H9 (cell line): ENCODE measurements around the gene RASA3. TPM values are rescaled to one million over a fixed set of nuclear protein-coding genes. Genes with fewer than 3 reads are reported as not detected.

ENCODE experiments used
- DNase-seq: peaks from one replicate; pipeline ENCODE4 v3.0.0-alpha.2; 2017
- H2AFZ ChIP-seq: one replicate; pipeline ENCODE4 v1.6.1; 2013; ENCODE audit warnings: mild to moderate bottlenecking, low read length, control low read depth, moderate library complexity
- H2AK5ac ChIP-seq: 2 replicates; pipeline ENCODE4 v1.6.1; 2013; ENCODE audit warnings: low read length, control low read depth, mixed read lengths; ENCODE audit not compliant: insufficient read length
- H2BK120ac ChIP-seq: one replicate; pipeline ENCODE4 v1.6.1; 2013; ENCODE audit warnings: low read depth, mild to moderate bottlenecking, low read length, control low read depth, inconsistent platforms; ENCODE audit not compliant: poor library complexity, severe bottlenecking
- H2BK12ac ChIP-seq: 2 replicates; pipeline ENCODE4 v1.6.1; 2013; ENCODE audit warnings: low read length, control low read depth, mixed read lengths, low read depth; ENCODE audit not compliant: insufficient read length
- H2BK15ac ChIP-seq: 2 replicates; pipeline ENCODE4 v1.6.1; 2013; ENCODE audit warnings: low read depth, low read length, control low read depth
- H2BK20ac ChIP-seq: one replicate; pipeline ENCODE4 v1.6.1; 2013; ENCODE audit warnings: low read depth, mild to moderate bottlenecking, low read length, control low read depth, inconsistent platforms; ENCODE audit not compliant: poor library complexity, severe bottlenecking
- H2BK5ac ChIP-seq: 2 replicates; pipeline ENCODE4 v1.6.1; 2013; ENCODE audit warnings: low read length, control low read depth, mixed read lengths; ENCODE audit not compliant: insufficient read length
- H3K14ac ChIP-seq: 2 replicates; pipeline ENCODE4 v1.6.1; 2013; ENCODE audit warnings: low read length, control low read depth; ENCODE audit not compliant: insufficient read depth
- H3K18ac ChIP-seq: 2 replicates; pipeline ENCODE4 v1.6.1; 2013; ENCODE audit warnings: low read depth, mild to moderate bottlenecking, mixed read lengths, low read length, control low read depth; ENCODE audit not compliant: insufficient read length
- H3K23ac ChIP-seq: 2 replicates; pipeline ENCODE4 v1.6.1; 2013; ENCODE audit warnings: low read length, control low read depth, mixed read lengths, low read depth; ENCODE audit not compliant: insufficient read length
- H3K23me2 ChIP-seq: 2 replicates; pipeline ENCODE4 v1.6.1; 2013; ENCODE audit warnings: low read depth, mild to moderate bottlenecking, mixed read lengths, low read length, control low read depth; ENCODE audit not compliant: insufficient read length, poor library complexity, severe bottlenecking
- H3K27ac ChIP-seq: 2 replicates; pipeline ENCODE4 v1.5.1; 2013; ENCODE audit warnings: low read length, control low read depth, mixed read lengths, low read depth; ENCODE audit not compliant: insufficient read length
- H3K27me3 ChIP-seq: 2 replicates; pipeline ENCODE4 v1.6.1; 2013; ENCODE audit warnings: low read length, control low read depth, inconsistent platforms; ENCODE audit not compliant: insufficient read depth
- H3K4ac ChIP-seq: 2 replicates; pipeline ENCODE4 v1.6.1; 2013; ENCODE audit warnings: low read depth, mild to moderate bottlenecking, control low read depth, inconsistent platforms, low read length, moderate library complexity
- H3K4me1 ChIP-seq: 2 replicates; pipeline ENCODE4 v1.6.1; 2013; ENCODE audit warnings: low read length, control low read depth, inconsistent platforms; ENCODE audit not compliant: insufficient read depth
- H3K4me2 ChIP-seq: 2 replicates; pipeline ENCODE4 v1.6.1; 2013; ENCODE audit warnings: low read length, control low read depth, mixed read lengths; ENCODE audit not compliant: insufficient read length, insufficient read depth
- H3K56ac ChIP-seq: 2 replicates; pipeline ENCODE4 v1.6.1; 2013; ENCODE audit warnings: low read depth, mild to moderate bottlenecking, mixed read lengths, low read length, control low read depth; ENCODE audit not compliant: insufficient read length
- H3K79me1 ChIP-seq: 2 replicates; pipeline ENCODE4 v1.6.1; 2013; ENCODE audit warnings: low read depth, mild to moderate bottlenecking, moderate library complexity, low read length, control low read depth, inconsistent platforms; ENCODE audit not compliant: insufficient read depth, poor library complexity, severe bottlenecking
- H3K79me2 ChIP-seq: 2 replicates; pipeline ENCODE4 v1.6.1; 2013; ENCODE audit warnings: low read length, control low read depth, inconsistent platforms; ENCODE audit not compliant: insufficient read depth
- H3K9ac ChIP-seq: 2 replicates; pipeline ENCODE4 v1.6.1; 2013; ENCODE audit warnings: low read length, control low read depth, mixed read lengths; ENCODE audit not compliant: insufficient read length; ENCODE audit errors: extremely low read depth
- H3K9me3 ChIP-seq: one replicate; pipeline ENCODE4 v1.6.1; 2013; ENCODE audit warnings: low read depth, low read length, inconsistent platforms; ENCODE audit not compliant: control insufficient read depth
- H3T11ph ChIP-seq: one replicate; pipeline ENCODE4 v1.6.1; 2013; ENCODE audit warnings: mild to moderate bottlenecking, low read length, control low read depth, inconsistent platforms
- H4K20me1 ChIP-seq: one replicate; pipeline ENCODE4 v1.6.1; 2013; ENCODE audit not compliant: control insufficient read depth, insufficient read length, insufficient read depth
- H4K5ac ChIP-seq: 2 replicates; pipeline ENCODE4 v1.6.1; 2013; ENCODE audit warnings: low read depth, mild to moderate bottlenecking, mixed read lengths, low read length, control low read depth; ENCODE audit not compliant: insufficient read length
- H4K8ac ChIP-seq: replicated peaks from 2 replicates; pipeline ENCODE4 v1.6.1; 2013; ENCODE audit warnings: low read length, control low read depth, mixed read lengths, low read depth; ENCODE audit not compliant: insufficient read length
- H4K91ac ChIP-seq: 2 replicates; pipeline ENCODE4 v1.6.1; 2013; ENCODE audit warnings: low read depth, mild to moderate bottlenecking, moderate library complexity, mixed read lengths, low read length, control low read depth; ENCODE audit not compliant: insufficient read length
- H3K27ac Mint-ChIP-seq, 3 experiments: 2 replicates in 2 of 3; 3 replicates in 1 of 3; pipeline ENCODE4 v1.8.0; 2020 to 2021; ENCODE audit warnings: mixed read lengths in 3 of 3, mild to moderate bottlenecking in 1 of 3, moderate library complexity in 1 of 3
- H3K27me3 Mint-ChIP-seq: 2 replicates; pipeline ENCODE4 v1.8.0; 2021; ENCODE audit warnings: low read depth, mild to moderate bottlenecking, moderate library complexity, mixed read lengths
- H3K36me3 Mint-ChIP-seq, 3 experiments: 2 replicates in 2 of 3; 3 replicates in 1 of 3; pipeline ENCODE4 v1.8.0; 2020 to 2021; ENCODE audit warnings: low read depth in 3 of 3, mixed read lengths in 3 of 3; ENCODE audit not compliant: insufficient read depth in 1 of 3
- H3K4me1 Mint-ChIP-seq, 2 experiments: 2 replicates each; pipeline ENCODE4 v1.8.0; 2020; ENCODE audit warnings: mixed read lengths in 2 of 2
- H3K4me3 Mint-ChIP-seq, 2 experiments: 2 replicates in 1 of 2; 3 replicates in 1 of 2; pipeline ENCODE4 v1.8.0; 2020 to 2021; ENCODE audit warnings: mild to moderate bottlenecking in 2 of 2, mixed read lengths in 2 of 2, moderate library complexity in 1 of 2
- H3K9me3 Mint-ChIP-seq, 2 experiments: 2 replicates in 1 of 2; 3 replicates in 1 of 2; pipeline ENCODE4 v1.8.0; 2020; ENCODE audit warnings: mild to moderate bottlenecking in 2 of 2, mixed read lengths in 2 of 2, moderate library complexity in 1 of 2
- CTCF ChIP-seq: fragments of 200-600 bp; sonication (generic); conservative IDR thresholded peaks from 3 replicates; pipeline ENCODE4 v1.8.0; 2021; ENCODE audit warnings: antibody characterized with exemption, mild to moderate bottlenecking
- whole genome bisulfite sequencing: extraction: QIAGEN DNeasy Blood & Tissue Kit; methylation state at CpG from one replicate; pipeline ENCODE4 v1.1.7; 2013; ENCODE audit warnings: missing lambda C conversion rate, low lambda C conversion rate, mixed read lengths; ENCODE audit not compliant: insufficient read length; ENCODE audit errors: extremely low coverage; 5-methylcytosine and 5-hydroxymethylcytosine counted together
- total RNA-seq: library from RNA; stranded (reverse); gene quantifications from 2 replicates; pipeline ENCODE4 v1.2.1, GENCODE V29; 2021

Gene RASA3
- total RNA-seq, 1 experiment from 2014 or later, result 12.3 TPM

- Histone ChIP-seq H4K91ac (no peak overlapping the region), H4K20me1 (no peaks in the 10 kb centered on the region), H3K4me2 (no peak overlapping the region), H2BK12ac (no peak overlapping the region), H2AK5ac (no peak overlapping the region), H3K79me2 (no peaks in the 10 kb centered on the region), H3K18ac (no peak overlapping the region), H2BK15ac (no peak overlapping the region), H3K4ac (no peak overlapping the region), H2BK120ac (no peak overlapping the region), H3K9me3 (peaks cover 7% of the 10 kb centered on the region), H4K5ac (no peak overlapping the region), H3K56ac (no peak overlapping the region), H2AFZ (no peak overlapping the region), H3T11ph (no peak overlapping the region), H3K23me2 (no peaks in the 10 kb centered on the region), H2BK5ac (no peak overlapping the region), H3K14ac (no peak overlapping the region), H3K27ac (no peak overlapping the region), H3K27me3 (no peaks in the 10 kb centered on the region), H3K4me1 (no peaks in the 10 kb centered on the region), H2BK20ac (no peak overlapping the region), H4K8ac (no peak overlapping the region), H3K79me1 (no peaks in the 10 kb centered on the region), H3K23ac (no peak overlapping the region), H3K9ac (no peak overlapping the region)
- no peak overlapping the region for H3K27ac Mint-ChIP-seq
- H3K9me3 Mint-ChIP-seq, result peaks cover 3 to 9% of the 10 kb centered on the region in 2 experiments; a peak in 3 of 5 replicates
- H3K27me3 Mint-ChIP-seq, result peaks cover 5% of the 10 kb centered on the region
- DNase-seq, result no peak
- TF ChIP-seq CTCF, result no peak
- no peak overlapping the region for H3K4me3 Mint-ChIP-seq
- WGBS, result no CpG with 5 or more reads among the region's 9 CpGs
- no peaks in the 10 kb centered on the region; a peak in 2 of 7 replicates for H3K36me3 Mint-ChIP-seq
- peaks cover 0 to 4% of the 10 kb centered on the region in 2 experiments; a peak in 1 of 4 replicates for H3K4me1 Mint-ChIP-seq
These were observed 165.2 kb downstream of the RASA3 start for GRCh38 chr13:113967206-113967720.
